TTC549 (cell line): ENCODE measurements around the gene HOXC12.

Experiments
- FAIRE-seq: peaks from 2 replicates; lab custom pipeline; 2012; peaks lifted over from hg19 to GRCh38; lab: Jason Lieb, UNC

HOXC12 gene

DNA sequence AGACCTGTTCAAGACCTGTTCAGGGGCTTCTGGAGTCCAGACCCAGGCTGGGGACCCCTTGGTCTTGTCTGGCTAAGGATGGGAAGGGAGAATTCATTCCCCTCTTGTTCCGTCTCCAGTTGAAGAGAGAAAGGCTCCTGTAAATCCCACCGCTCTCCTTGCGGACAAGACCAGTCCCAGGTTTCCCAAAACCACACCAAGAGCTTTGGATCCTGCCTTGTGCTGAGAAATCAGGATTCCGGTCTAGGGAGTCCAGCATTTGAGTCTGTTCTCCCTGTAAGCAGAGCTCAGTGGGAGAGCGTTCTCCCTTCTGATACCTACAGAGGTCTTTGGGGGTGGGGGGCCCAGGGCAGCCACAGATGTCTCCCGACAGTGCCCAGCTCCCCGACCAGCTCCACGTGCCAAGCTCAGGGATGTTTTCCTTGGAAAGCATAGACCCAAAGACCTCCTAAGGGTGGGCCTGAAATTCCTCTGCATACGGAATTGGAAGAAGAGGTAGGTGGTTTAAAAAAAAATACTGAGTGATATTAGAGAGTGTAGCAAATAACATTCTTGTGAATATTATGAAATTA is 14.2 kb upstream of the HOXC12 start:
- no peak for FAIRE-seq

DNA sequence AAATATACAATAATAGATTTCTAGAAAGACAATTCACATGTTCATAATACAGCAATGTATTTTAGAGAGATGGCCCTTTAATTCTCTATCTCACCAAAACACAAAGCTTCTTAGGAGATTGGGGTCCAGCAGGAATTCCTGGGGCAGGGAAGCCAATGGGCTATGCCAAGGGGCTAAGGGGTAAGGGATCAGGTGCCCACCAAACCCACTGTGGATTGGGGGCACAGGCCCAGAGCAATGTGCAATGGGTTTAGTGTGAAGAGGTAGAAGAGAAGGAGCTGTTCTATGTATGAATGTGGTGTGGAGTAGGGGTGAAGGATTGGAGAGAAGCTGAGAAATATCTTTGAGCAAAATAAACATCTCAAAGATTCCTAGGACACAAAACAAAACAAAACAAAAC is 13.5 kb upstream of the HOXC12 start:
- FAIRE-seq = no peak

DNA sequence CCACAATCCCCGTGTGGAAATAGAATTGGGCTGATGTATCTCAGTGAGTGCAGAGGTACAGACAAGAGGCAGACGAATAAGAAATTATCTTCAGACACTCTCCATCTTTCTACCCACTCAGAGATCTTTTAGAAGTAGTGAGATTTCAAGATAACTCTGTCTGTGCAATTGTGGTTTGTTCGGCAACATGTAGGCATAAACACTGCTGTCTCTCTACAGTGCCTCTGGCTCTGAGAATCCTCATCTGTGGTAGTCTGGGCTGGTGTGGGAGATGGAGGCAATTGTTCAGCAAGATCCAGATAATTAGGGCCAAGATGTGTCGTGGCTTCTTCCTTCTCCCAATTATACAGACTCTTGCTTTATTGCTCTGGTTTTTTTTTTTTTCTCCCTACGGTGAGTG is 13.0 kb upstream of the HOXC12 start:
- no peak for FAIRE-seq

DNA sequence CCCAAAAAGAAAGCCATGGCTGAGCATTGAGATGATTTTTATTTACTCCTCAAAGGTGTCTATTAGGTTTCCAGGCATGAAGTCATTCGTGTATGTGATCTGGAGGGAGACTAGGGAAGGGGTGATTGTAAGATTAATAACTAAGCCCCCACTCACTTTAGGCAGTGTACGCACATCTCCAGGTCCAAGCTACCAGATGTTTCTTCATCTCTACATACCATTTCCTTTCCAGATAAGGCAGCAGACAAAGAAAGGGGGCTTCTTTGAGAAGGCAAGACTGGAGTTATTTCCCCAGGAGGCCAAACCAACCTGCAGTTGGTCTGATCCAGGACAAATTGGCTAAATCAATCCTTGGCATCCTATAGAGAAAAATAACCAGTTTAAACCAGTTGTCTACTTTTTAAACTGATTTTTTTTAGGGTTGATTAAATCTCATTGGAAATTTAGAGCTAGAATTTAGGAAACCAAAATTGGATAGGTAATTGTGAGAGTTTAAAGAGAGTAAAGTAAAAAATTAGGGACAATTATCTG is 12.2 kb upstream of the HOXC12 start:
- no peak for FAIRE-seq

DNA sequence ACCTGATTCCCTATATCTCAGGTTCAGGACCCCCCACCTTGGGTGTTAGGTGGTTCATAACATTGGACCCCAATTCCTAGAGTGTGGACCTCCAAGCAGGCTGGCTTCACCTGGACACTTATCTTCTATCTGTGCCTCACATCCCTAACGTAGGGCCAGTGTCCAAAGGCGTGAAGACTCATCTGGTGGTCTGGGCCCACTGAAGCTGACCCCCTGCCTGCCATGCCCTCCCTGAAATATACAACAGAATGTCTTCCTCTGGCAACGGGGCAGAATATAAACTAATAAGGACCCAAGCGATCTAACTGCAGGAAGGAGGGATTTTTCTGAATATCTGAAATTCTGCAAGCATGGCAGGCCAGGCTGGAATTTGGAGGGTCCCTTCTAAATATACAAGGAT is 10.5 kb upstream of the HOXC12 start:
- no peak for FAIRE-seq

DNA sequence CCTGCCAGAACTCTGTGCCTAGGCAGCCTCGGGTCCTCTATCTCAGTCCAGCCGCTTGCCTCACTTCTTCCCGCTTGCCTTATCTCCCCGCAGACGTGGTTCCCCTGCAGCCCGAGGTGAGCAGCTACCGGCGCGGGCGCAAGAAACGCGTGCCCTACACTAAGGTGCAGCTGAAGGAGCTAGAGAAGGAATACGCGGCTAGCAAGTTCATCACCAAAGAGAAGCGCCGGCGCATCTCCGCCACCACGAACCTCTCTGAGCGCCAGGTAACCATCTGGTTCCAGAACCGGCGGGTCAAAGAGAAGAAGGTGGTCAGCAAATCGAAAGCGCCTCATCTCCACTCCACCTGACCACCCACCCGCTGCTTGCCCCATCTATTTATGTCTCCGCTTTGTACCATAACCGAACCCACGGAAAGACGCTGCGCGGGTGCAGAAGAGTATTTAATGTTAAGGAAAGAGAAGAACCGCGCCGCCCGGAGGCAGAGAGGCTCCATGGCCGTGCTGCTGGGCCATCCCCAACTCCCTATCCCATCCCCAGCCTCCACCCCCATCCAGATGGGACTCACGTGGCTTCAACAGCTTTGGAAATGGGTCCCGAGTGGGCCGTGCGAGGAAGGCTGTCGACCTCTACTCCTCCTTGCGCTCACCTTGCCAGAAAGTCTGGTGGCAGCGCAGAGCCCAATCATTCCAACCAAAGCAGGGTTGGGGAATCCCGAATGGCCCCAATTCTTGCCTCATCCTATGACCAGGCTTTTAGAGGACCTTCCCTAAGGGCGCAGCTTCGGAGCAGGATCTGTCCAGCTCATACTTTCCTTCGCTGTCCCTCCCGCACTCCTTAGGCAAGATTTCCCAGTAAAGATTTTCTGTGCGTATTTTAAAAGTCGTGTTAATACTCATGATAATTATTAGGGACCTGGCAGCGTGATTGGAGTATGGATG is 9.5 kb upstream of the HOXC12 start:
- FAIRE-seq = no peak

DNA sequence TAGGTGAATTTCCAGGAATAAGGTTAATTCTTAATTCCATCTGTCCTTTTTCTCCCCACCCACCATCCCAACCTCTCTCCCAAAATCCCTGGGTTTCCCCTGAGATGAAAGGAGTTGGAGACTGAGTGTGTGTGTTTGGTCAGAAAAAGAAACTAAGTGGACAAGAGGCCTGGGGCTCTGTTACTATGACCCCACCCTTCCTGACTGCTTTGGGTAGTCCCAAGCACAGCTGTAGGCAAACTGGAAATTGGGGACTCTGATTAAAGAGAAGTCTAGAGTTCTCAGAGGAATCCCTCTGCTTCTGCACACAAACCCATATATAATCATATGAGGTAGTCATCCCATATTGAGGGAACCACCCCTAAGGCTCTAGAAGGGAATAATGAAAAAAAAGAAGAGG is 7.0 kb upstream of the HOXC12 start:
- FAIRE-seq = no peak

DNA sequence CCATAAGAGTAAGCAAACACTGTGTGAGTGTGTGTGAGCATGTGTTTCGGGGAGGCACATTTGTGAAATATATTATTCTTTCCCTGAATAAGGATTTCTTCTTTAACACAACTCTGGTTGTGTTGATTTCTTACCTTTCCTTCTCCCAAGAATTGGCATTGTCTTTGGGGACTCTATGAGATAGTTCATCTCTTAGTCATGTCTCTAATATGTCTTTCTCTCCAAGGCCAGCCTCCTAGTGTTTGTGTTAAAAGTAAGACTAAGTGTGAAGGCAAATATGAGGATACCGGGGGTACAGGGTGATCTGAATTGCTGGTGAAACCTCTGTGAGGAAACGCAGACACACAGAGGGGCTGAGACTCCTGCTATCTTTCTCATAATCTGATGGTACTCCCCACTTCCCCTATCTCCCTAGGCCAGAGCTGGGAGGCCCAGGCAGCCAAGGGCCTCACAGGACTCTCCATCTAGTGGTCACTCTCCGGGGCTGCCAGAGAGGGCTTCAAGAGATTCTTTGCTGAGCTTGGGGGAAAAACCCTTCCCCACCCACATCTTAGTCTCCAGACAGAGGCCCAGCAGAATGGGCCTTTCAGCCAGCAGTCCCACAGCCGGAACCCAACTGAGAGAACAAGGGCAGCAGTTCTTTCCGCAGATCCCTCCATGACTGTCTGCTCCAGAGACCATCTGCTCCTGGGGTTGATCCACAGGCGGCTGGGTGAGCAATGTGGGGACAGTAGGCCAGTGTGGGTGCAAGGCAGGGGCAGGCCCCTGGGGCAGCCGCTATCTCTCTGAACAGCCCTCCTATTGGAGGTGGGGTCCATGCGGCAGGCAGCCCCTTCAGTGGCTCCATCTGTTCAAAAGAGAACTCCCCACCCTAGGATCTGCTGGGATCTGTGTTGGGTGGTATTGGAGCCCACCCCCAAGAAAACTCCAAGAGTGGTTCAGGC is 5.8 kb upstream of the HOXC12 start:
- no peak for FAIRE-seq

DNA sequence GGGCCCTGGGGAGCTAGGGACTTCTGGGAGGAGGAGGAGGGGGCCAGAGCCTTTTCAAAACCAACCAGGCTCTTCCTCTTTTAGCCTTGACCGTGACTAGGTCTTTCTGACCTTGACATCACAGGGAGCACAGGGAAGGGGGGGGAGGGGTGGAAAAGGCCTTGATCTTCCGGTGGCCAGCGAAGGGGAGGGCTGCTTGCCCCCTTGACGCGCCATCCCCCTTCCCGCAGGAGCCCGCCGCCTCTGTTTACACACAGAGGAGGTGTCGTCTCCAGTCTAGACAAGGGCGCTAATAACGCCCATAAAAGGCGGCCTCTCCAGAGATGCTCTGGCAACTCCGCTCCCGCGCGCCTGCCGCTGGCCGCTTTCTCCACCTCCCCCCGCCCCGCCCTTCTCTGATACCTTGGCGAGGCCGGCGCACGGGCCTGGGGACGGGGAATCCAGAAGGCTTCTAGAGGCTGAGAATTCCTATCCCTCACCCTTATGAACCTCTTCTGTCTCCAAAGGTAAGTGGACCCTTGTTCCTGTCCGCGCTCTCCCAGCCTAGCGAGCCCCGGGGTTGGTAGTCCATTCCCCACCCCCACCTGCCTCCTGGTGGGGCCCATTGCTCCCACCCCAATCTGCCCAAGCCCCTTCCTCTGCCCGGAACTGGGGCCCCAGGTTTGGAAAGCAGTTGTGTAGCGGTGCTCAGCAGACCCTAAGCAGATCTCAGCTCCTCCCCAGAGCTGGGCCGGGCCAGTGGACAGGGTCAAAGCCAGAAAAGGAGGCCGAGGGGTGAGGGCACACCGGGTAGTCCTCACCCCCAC is 4.9 kb upstream of the HOXC12 start:
- no peak for FAIRE-seq

DNA sequence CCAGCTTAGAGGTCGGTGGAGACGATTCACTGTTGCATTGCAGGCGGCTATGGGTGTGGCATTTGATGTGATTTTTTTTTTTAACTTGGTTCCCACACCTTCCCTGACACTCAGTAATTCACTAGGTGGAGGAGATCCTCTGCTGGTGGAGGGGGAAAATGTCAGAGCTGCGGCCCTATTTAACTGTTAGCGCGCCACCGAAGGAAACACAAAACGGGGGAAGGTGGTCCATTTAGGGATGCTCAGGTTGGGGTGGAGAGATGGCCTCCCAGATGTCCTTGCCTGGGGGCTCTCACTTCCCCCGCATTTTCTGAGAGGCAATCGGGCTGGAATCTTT is 4.3 kb upstream of the HOXC12 start:
- FAIRE-seq = no peak

DNA sequence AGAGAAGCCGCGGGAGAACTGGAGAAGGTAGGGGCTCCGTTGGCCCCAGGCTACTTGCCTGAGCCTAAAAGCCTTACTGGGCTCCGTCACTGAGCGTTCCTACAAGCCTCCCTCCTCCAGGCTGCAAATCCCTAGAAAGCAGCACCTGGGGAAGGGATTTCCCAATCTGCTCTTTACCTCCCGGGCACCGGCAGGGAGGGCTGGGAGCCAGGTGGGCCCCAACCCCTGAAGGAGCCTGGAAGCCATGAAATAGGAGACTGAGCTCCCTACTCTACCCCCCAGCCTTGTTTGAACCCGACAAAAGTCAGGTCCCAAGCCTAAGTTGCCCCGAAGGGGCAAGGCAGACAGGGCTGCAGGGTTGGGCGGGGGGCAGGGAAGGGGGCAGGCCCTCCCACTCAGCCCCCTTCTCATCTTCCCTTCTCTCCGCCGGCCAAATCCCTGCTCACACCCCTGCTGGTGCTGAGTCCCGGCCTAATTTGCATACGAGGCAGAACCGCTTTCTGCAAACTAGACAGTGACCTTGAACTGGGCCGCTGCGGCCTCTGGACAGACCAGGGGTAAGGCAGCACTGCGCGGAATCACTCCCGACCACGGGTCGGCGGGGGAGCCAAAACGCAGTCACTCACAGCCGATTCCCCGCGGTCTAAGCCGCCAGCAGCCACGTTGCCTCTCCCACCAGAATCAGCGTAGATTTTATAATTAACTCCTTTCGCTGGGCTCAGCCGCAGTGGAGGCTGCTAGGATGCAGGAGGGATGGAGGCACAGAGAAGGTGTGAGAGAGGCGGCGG is 3.7 kb upstream of the HOXC12 start:
- FAIRE-seq = no peak

DNA sequence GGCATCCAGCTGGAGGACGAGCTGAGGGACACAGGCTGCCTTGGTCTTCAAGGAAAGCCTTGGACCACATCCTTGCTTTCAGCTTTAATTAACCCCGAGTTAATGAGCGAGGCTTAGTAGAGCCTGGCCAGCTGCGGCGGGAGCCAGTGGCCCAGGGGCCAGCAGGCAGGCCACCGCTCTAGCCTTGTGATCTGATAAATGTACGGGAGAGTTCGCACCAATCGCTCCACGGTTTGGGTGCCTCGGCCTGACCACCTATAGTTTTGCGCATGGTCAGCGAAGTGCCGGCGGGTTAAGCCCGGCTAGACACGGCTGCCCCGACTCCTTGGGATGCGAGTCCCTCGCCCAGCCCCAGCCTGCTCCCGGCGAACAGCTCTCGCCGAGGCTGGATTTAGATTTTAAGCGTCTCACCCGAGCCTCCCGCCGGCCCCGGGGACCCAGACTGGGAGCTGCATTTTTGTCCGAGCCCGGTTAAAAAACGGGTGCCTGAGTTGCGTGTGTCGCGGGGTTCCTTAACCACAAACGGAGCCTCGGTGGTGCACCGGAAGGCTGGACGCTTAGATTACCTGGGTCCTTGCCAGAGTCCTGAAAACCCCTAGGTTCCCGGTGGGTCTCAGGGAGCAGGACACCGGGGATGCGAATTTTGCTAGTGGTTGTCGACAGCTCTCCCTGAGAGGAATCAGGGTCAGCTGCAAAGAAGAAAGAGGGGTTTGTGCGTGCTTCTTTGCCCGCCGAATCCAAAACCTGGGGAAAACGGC is 2.9 kb upstream of the HOXC12 start:
- FAIRE-seq = no peak

DNA sequence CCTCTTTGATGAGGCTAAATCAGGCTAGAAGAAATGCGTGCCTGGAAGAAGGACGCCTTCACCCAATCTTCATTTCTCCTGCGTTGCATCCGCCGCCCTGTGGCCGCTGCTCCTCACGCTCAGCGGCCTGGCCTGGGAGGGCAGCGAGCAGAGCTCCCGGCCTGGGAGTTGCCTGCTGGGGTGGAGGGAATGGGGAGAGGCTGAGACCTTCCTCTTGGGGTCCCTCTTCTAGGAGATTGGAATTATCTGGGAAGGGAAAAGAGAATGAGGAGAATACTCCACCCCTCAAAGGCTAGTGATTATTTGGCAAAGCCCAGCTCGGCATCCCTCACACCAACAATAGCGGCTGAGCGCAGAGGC is 2.4 kb upstream of the HOXC12 start:
- FAIRE-seq = no peak

DNA sequence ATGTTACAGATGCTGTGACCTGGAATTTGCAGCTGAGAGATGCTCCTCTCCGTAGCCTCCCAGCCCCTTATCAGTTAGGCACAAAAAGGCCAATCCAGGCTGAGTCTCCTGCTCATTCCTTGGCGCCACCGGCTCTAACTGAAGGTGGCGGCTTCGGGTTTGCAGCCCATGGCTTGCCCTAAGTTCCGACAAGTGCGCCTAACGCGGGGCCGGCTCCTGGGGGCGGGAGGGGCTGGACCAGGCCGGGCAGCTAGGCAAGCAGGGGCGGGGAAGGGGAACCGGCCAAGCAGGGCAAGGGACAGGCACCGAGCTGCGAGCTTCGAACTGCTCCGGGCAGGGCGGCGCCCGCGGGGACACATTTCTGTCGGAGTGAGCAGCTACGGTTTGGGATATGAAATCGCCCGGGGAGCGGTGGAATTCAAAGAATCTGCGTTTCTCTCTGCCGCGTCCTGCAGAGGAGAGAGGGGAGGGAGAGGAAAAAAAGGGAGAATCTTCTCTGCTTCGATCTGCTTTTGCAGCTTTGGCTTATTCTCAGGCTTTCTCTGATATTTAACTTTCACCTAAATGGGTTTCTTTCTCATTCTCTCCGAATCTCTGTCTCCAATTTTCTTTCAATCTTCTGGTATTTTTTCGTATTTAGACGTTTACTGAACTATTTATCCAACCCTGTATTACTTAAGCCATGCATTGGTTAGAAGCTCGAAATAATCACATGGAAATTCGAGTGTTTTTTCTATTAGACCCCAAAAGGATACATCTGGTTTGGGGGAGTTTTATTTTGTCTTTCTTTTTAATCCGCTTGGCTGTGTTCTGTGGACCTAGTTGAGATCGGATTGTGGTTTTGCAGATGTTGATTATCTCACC is 1.6 kb upstream of the HOXC12 start:
- no peak for FAIRE-seq

DNA sequence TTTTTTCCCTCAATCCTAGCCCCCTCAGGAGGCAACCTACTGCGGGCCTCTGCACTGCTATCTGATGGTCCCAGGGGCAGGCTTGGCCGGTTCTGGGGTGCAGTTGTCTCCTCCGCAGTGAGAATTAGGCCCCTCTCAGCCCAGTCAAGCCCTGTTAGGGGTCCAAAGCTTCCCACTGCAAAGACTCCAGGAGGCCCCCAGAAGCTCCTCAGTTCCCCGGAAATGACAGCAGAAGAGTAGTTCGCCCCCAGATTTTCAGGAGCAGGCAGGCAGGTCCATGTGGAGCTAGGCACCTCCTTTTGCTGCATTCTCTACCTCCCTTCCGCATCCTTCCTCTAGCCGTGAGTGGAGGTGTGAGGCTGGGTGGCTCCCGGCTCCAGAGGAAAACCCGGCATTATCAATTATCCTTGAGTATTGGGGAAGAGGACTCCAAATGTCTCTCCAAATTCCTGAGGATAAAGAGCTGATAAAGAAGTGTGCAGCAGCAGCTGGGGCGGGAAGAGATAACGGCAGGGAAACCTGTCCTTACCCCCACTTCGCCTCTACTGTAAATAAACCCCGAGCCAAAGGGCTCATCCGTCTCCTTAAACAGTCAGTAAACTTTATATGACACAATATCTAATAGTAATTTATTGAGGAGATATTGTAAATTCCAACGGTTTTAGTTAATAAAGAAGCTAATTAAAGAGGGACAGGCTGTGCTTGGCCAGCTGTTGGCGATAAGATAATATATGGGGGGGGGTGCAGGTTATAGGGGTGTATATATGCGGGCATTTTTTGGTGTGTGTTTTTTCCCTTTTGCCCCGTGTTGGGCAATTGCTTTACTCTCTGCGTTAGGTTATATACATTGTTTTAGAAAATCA is 641 bp upstream of the HOXC12 start:
- FAIRE-seq = no peak

DNA sequence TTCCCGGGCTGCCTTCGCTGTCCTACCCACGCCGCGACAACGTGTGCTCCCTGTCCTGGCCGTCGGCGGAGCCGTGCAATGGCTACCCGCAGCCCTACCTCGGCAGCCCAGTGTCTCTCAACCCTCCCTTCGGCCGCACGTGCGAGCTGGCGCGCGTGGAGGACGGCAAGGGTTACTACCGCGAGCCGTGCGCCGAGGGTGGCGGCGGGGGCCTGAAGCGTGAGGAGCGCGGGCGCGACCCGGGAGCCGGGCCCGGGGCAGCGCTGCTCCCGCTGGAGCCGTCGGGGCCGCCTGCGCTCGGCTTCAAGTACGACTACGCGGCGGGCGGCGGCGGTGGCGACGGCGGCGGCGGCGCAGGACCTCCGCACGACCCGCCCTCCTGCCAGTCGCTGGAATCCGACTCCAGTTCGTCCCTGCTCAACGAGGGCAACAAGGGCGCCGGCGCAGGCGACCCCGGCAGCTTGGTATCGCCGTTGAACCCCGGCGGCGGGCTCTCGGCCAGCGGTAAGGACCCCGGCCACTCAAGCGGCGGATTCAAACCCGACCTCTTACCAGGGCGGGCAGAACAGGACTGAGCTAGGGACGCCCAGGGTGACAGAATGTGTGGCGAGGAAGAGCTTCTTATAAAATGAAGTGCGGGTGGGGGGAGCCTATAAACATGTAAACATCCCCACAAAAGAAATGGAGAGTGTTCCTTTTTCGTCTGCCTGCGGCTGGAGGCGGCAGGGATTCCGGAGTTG is 503 bp downstream of the HOXC12 start:
- no peak for FAIRE-seq

DNA sequence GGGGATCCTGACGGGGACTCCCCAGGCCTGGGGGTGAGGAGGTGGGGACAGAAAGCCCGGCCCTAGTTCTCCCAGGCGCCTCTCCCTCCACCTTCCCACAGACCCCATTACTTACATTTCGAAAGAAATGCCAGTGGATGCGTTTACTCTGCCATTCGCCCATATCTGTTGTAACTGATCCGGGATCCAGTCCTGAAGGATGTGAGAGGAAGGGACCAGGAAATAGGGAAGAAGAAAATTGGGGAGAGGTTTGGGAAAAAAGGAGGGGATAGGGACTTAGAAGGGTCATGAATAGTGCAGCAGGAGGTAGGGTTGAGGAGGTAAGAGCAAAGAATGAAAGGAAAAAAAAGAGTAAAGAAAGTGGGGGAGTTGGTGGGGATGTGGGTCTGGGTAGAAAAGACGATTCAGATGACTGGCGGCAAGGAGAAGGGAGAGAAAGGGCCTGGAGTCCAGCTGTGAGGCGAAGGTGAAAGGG is 1.1 kb downstream of the HOXC12 start:
- no peak for FAIRE-seq
